Measurements from ENCODE around the gene TEX44.

Gene TEX44

DNA sequence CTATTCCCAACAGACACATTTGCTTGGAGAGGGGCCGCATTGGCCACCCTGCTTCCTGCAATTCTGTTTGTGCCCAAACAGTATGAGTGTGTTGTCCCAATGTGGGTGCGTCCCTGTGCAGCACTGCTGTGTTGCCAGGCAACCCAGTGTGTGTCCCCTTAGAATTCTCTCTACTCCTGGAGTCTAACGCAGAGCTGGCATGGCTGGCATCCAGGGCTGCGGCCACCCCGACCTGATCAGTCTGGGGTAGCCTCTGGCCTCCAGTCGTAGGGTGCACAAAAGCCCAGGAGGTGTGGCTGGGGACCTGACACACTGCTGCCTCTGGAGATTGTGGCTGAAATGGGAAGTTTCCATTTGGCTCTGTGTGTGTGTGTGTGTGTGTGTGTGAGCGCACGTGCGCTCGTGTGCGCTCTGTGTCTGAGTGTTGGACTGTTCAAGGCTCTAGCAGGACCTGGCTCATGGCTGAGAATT is 48.0 kb downstream of the TEX44 start:
- DNase-seq = peak; percentile 82

DNA sequence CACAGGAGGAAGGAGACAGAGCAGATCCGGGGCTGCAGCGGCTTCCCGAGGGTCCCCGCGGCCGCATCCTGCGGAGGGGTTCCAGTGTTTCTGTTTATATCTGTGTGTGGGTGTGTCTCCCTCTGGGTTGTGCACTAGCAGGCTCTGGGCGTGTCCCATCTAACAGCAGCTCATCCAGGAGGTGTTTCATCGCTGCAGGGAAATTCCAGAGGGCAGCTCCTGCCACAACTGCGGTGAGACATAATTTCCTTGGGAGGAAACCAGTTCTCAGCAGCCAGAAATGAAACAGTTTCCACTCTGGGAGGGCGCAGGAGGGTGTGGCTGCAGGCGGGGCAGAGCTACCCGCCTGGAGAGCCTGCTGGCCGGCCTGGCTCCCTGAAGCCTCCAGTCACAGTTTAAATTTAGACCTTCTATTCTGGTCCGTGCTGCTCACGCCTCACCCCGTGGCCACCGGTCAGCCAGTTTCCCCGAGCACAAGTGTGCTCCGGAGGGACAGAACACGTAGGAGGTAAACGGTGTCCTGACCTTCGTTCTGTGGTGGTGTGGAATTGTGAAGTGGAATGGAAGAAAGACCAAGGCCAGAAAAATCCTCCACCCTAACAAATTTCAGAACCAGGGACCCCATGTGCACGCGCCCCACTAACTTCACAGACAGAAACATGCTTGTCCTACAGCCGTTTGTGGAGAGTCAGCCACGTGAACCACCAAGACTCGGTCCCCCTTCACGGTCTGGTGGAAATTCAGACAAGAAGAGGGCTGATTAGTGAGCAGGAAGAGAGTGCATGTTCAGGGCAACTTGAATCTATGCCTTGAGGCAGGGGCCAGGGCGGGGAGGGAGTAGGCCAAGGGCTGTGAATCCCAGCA is 50.2 kb downstream of the TEX44 start:
- no peak for DNase-seq

DNA sequence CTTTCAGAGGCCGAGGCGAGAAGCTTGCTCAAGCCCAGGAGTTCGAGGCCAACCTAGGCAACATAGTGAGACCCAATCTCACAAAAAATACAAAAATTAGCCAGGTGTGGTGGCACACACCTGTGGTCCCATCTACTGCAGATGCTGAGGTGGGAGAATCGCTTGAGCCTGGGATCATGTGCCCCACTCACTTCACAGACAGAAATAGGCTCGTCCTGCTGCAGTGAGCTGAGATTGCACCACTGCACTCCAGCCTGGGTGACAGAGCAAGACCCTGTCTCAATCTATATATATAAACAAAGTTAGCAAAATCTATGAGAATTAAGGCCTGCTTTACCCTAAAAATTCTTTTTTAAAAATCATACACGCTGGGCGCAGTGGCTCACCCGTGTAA is 50.8 kb downstream of the TEX44 start:
- no peak for DNase-seq
